Endothelial cell of umbilical vein (primary cell): ENCODE data around the gene ZNF804B. TPM values are rescaled to one million over a fixed set of nuclear protein-coding genes. Genes with fewer than 3 reads are reported as not detected.

Experiments used
- BruUV-seq: library from RNA; stranded (reverse); fragments of 400-500 nt; replicated peaks from 2 replicates; lab custom pipeline; 2021; lab: Mats Ljungman, UMichigan
- CTCF ChIA-PET: fragments of 300-600, 350-600 bp; sonication (Branson Sonifier 250); formaldehyde crosslinking; loops from one replicate; lab custom pipeline; 2021; ENCODE audit warnings: antibody characterized with exemption, inconsistent platforms; lab: Charles Lee
- POLR2A ChIA-PET: fragments of 300-600, 350-600 bp; sonication (Branson Sonifier 250); formaldehyde crosslinking; loops from one replicate; lab custom pipeline; 2021; ENCODE audit warnings: antibody characterized with exemption, inconsistent platforms; lab: Charles Lee
- DNase-seq: peaks from one replicate; pipeline ENCODE4 v3.0.0-alpha.2; 2011; ENCODE audit warnings: low read depth, low spot score
- FAIRE-seq: peaks from 2 replicates; lab custom pipeline; 2011; peaks lifted over from hg19 to GRCh38; lab: Jason Lieb, UNC
- H2AFZ ChIP-seq: 2 replicates; pipeline ENCODE4 v1.6.0; 2012; ENCODE audit warnings: low read depth, low read length, control low read depth, inconsistent platforms
- H3K27ac ChIP-seq: 2 replicates; pipeline ENCODE4 v1.5.1; 2011; ENCODE audit warnings: low read depth, mild to moderate bottlenecking, control low read depth, low read length, moderate library complexity; ENCODE audit not compliant: insufficient read depth
- H3K27me3 ChIP-seq, 2 experiments: 2 replicates each; pipeline versions ENCODE4 v1.6.0 to v1.6.1; 2011; ENCODE audit warnings: low read length in 2 of 2, mixed read lengths in 1 of 2; ENCODE audit not compliant: control insufficient read depth in 2 of 2, insufficient read depth in 2 of 2
- H3K36me3 ChIP-seq, 2 experiments: 2 replicates in 1 of 2; 3 replicates in 1 of 2; pipeline ENCODE4 v1.5.1; 2011; ENCODE audit warnings: low read length in 2 of 2, mild to moderate bottlenecking in 1 of 2, moderate library complexity in 1 of 2; ENCODE audit not compliant: control insufficient read depth in 2 of 2, insufficient read depth in 2 of 2; ENCODE audit errors: extremely low read depth in 1 of 2
- H3K4me1 ChIP-seq: 3 replicates; pipeline ENCODE4 v1.5.1; 2011; ENCODE audit warnings: mild to moderate bottlenecking, low read length; ENCODE audit not compliant: control insufficient read depth, insufficient read depth; ENCODE audit errors: extremely low read depth
- H3K4me2 ChIP-seq: 2 replicates; pipeline ENCODE4 v1.6.1; 2011; ENCODE audit warnings: low read length, control low read depth, mixed read lengths; ENCODE audit not compliant: insufficient read depth
- H3K4me3 ChIP-seq, 3 experiments: fragments of 200-600 bp in 1 of 3; sonication (generic), shearing (Covaris generic) in 1 of 3; replicated peaks in 1 of 3; 2 replicates each; pipeline ENCODE4 v1.5.1; 2011 to 2016; ENCODE audit warnings: control low read depth in 3 of 3, low read length in 3 of 3, mild to moderate bottlenecking in 2 of 3, inconsistent platforms in 1 of 3, low read depth in 1 of 3, moderate library complexity in 1 of 3; ENCODE audit not compliant: insufficient read depth in 1 of 3
- H3K79me2 ChIP-seq: 2 replicates; pipeline ENCODE4 v1.6.0; 2012; ENCODE audit warnings: low read length, inconsistent platforms; ENCODE audit not compliant: control insufficient read depth, insufficient read depth
- H3K9ac ChIP-seq: replicated peaks from 2 replicates; pipeline ENCODE3; 2011; ENCODE audit warnings: low read length, control low read depth; ENCODE audit not compliant: insufficient read depth; ENCODE audit errors: extremely low read depth
- H3K9me1 ChIP-seq: replicated peaks from 3 replicates; pipeline ENCODE4 v1.6.0; 2011; ENCODE audit warnings: mild to moderate bottlenecking, low read length; ENCODE audit not compliant: control insufficient read depth, insufficient read depth; ENCODE audit errors: extremely low read depth
- H3K9me3 ChIP-seq: replicated peaks from 2 replicates; pipeline ENCODE4 v1.5.1; 2012; ENCODE audit warnings: low read length, inconsistent platforms; ENCODE audit not compliant: control insufficient read depth, insufficient read depth
- H4K20me1 ChIP-seq: replicated peaks from 2 replicates; pipeline ENCODE3; 2011; ENCODE audit warnings: mild to moderate bottlenecking, low read length; ENCODE audit not compliant: control insufficient read depth, insufficient read depth; ENCODE audit errors: extremely low read depth
- EZH2 ChIP-seq: IDR thresholded peaks from 2 replicates; pipeline ENCODE4 v1.6.1; 2012; ENCODE audit warnings: borderline replicate concordance, low read depth, mild to moderate bottlenecking, moderate library complexity, low read length, inconsistent platforms; ENCODE audit not compliant: severe bottlenecking
- FOS ChIP-seq: IDR thresholded peaks from 2 replicates; pipeline ENCODE4 v1.6.1; 2011; ENCODE audit warnings: mild to moderate bottlenecking, low read length, moderate library complexity, borderline replicate concordance; ENCODE audit not compliant: insufficient read depth
- GATA2 ChIP-seq: IDR thresholded peaks from 2 replicates; pipeline ENCODE4 v1.7.0; 2011; ENCODE audit warnings: low read depth, mild to moderate bottlenecking, moderate library complexity, mixed read lengths, low read length; ENCODE audit not compliant: insufficient read length, insufficient read depth
- JUN ChIP-seq: IDR thresholded peaks from 2 replicates; pipeline ENCODE4 v1.6.1; 2011; ENCODE audit warnings: borderline replicate concordance, low read depth; ENCODE audit not compliant: insufficient read length, insufficient read depth
- MYC ChIP-seq: IDR thresholded peaks from one replicate; pipeline ENCODE4 v1.6.1; 2011; ENCODE audit warnings: mild to moderate bottlenecking, low read depth, low read length
- POLR2A ChIP-seq: IDR thresholded peaks from 2 replicates; pipeline ENCODE4 v1.6.1; 2012; ENCODE audit warnings: low read depth, mild to moderate bottlenecking, control low read depth, low read length
- POLR2AphosphoS5 ChIP-seq: IDR thresholded peaks from 2 replicates; pipeline ENCODE4 v1.6.1; 2012; ENCODE audit warnings: low read depth, mild to moderate bottlenecking, control low read depth, low read length, moderate library complexity; ENCODE audit not compliant: insufficient read depth
- dilution Hi-C: fragments of 300-500 bp; cut with MboI; formaldehyde crosslinking; loops from one replicate; pipeline ENCODE4 v1.15.0; 2019; ENCODE audit warnings: low sequenced_read_pairs; ENCODE audit not compliant: extremely low pct_ligation_motif_present
- intact Hi-C: fragments of 100-400 bp; cut with micrococcal nuclease; formaldehyde crosslinking; loops from one replicate; pipeline ENCODE4 v1.10.0; 2022
- polyA plus RNA-seq, 4 experiments: library from polyadenylated mRNA; depleted of rRNA in 3 of 4; stranded (reverse) in 3 of 4; unstranded in 1 of 4; fragments of >200 nt; gene quantifications; 2 replicates each; pipeline versions ENCODE4 v1.2.1 to v1.2.3, GENCODE V29; 2011 to 2012; ENCODE audit warnings: missing spikeins in 1 of 4
- total RNA-seq: library from RNA; stranded (reverse); gene quantifications from 2 replicates; pipeline ENCODE4 v1.2.3, GENCODE V29; 2021
- TF ChIP-seq, protein P1 (sequence below): IDR thresholded peaks from 2 replicates; pipeline ENCODE4 v1.6.1; 2011; ENCODE audit not compliant: insufficient read depth, insufficient read length
- TF ChIP-seq, protein P2 (sequence below), 2 donors: IDR thresholded peaks; 1 replicate in 1 of 2; 2 replicates in 1 of 2; pipeline ENCODE4 v1.5.1; 2011; ENCODE audit warnings: low read length in 2 of 2, mild to moderate bottlenecking in 2 of 2, moderate library complexity in 2 of 2, control low read depth in 1 of 2, inconsistent platforms in 1 of 2, low read depth in 1 of 2; ENCODE audit not compliant: insufficient read depth in 1 of 2; ENCODE audit errors: extremely low read depth in 1 of 2

Gene ZNF804B
- total and polyA plus RNA-seq, 2 donors (not counting 3 experiments of a cell fraction or from before 2014, with no cell fraction given), result not detected

DNA sequence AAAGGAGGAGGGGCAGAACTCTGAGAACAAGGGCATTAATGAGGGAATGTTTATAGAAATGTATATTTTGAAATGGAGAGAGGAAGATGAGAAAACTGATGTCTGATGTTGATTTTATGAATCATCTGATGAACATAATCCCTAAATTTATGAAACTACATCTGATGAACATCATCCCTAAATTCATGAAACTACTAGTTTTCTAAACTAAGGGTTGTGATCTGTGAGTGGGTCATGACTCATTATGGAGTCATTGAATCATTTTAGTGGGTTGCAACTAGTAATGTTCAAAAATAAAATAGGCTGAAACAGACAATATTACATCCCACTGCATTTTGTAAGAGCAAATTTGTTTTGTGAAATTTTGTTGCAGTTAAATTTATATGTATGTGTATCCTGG lies 478.7 kb downstream of the ZNF804B start:
- H4K20me1 ChIP-seq, result no peaks in the 10 kb centered on the region
- H3K27ac ChIP-seq, result no peak overlapping the region
- BruUV-seq, result no TSS peak
- H3K9me1 ChIP-seq, result no peaks in the 10 kb centered on the region
- dilution Hi-C loops, result no loop called here
- H3K9ac ChIP-seq, result no peak overlapping the region
- H3K9me3 ChIP-seq, result no peaks in the 10 kb centered on the region
- no peaks in the 10 kb centered on the region for H3K79me2 ChIP-seq
- intact Hi-C loops, result no loop called here
- CTCF ChIA-PET, result no interaction called here
- TF ChIP-seq MYC, result no peak
- H3K4me3 ChIP-seq, result no peak overlapping the region
- POLR2A ChIA-PET, result no interaction called here
- no peak overlapping the region for H2AFZ ChIP-seq
- no peaks in the 10 kb centered on the region for H3K27me3 ChIP-seq
- no peaks in the 10 kb centered on the region for H3K4me1 ChIP-seq
- H3K4me2 ChIP-seq, result no peak overlapping the region
- FAIRE-seq (no peak), DNase-seq (no peak)
- H3K36me3 ChIP-seq, result no peaks in the 10 kb centered on the region

DNA sequence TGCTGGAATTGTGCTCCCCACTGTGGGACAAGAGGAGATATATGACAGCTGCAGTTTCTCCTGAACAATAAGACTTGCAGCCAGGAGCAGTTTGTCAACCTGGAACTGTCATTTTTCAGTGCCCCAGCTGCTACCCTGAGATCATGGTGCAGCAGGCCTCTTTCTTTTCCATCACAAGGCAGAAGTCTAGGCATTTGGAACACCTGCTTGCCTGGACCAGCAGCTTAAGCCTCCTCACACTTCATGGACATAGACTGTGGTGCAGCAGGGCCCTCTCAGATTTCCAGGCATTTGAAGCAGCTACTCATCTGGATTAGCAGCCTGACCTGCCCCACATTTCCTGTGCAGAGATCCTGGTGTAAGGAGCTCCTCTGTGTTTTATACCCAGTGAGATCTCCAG lies 486.7 kb downstream of the ZNF804B start:
- Histone ChIP-seq H3K4me3 (no peak overlapping the region), H3K27ac (no peak overlapping the region), H4K20me1 (no peaks in the 10 kb centered on the region), H3K4me2 (no peak overlapping the region), H3K79me2 (no peaks in the 10 kb centered on the region), H2AFZ (no peak overlapping the region), H3K9me3 (no peaks in the 10 kb centered on the region), H3K4me1 (no peaks in the 10 kb centered on the region), H3K27me3 (no peaks in the 10 kb centered on the region), H3K36me3 (no peaks in the 10 kb centered on the region), H3K9me1 (no peaks in the 10 kb centered on the region), H3K9ac (no peak overlapping the region)
- dilution Hi-C loops, result no loop called here
- FAIRE-seq (no peak), DNase-seq (no peak)
- BruUV-seq, result no TSS peak
- ChIA-PET POLR2A (no interaction called here), CTCF (no interaction called here)
- TF ChIP-seq JUN (no peak), EZH2 (no peak), POLR2A (no peak), FOS (no peak), GATA2 (no peak), POLR2AphosphoS5 (no peak)
- TF ChIP-seq, protein P1, sequence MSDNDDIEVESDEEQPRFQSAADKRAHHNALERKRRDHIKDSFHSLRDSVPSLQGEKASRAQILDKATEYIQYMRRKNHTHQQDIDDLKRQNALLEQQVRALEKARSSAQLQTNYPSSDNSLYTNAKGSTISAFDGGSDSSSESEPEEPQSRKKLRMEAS, result no peak
- TF ChIP-seq, protein P2, sequence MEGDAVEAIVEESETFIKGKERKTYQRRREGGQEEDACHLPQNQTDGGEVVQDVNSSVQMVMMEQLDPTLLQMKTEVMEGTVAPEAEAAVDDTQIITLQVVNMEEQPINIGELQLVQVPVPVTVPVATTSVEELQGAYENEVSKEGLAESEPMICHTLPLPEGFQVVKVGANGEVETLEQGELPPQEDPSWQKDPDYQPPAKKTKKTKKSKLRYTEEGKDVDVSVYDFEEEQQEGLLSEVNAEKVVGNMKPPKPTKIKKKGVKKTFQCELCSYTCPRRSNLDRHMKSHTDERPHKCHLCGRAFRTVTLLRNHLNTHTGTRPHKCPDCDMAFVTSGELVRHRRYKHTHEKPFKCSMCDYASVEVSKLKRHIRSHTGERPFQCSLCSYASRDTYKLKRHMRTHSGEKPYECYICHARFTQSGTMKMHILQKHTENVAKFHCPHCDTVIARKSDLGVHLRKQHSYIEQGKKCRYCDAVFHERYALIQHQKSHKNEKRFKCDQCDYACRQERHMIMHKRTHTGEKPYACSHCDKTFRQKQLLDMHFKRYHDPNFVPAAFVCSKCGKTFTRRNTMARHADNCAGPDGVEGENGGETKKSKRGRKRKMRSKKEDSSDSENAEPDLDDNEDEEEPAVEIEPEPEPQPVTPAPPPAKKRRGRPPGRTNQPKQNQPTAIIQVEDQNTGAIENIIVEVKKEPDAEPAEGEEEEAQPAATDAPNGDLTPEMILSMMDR (IDR thresholded peaks at IDR 0.05; ENCODE audit: extremely low read depth in 1 of 2, insufficient read depth in 1 of 2, low read depth in 1 of 2, low read length in 2 of 2), result no peak
- intact Hi-C loops, result no loop called here
